ENCODE results near the gene OSMR.

Gene OSMR

GRCh38 chr5:38871790-38872551, 26.2 kb downstream of the OSMR start:
- no peak for DNase-seq (ENCODE audit: low read depth)

DNA sequence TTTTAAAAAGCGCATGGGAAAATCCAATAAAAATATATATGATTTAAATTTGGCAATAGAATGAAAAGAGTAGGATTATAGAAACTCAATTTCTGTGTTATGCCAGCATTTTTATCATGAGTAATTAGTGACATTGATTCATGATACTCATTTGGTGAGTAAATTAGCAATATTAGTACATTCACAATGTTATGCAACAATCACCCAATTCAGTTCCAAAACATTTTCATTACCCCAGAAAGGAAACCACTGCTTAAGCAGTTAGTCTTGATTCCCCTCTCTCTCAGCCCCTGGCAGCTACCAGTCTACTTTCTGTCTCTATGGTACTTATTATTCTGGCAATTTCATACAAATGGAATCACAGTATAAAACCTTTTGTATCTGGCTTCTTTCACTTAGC, 27.0 kb downstream of the OSMR start:
- DNase-seq (ENCODE audit: low read depth): no peak

DNA sequence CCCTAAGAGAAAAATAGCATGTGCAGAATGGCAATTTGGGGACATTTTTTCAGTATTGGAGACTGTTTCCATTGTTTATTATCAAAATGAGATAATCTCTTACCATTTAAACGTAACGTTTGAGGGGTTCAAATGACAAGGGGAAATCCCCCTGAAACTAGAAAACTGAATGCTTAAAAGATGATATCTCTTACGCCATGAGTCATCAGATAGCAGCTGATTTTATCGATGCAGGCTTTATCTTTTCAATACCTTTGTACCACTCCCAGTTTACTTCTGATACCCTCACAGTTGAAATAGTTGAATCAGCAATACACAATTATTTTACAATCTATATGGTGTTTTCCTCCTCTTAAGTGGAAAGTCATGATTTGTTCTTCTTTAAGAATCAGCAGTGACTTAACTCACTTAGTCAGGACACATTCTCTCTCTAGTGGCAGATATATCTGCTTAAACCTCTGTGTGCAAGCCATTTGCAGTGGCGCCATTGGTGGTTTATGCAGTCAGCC, 29.2 kb downstream of the OSMR start:
- DNase-seq (ENCODE audit: low read depth): no peak

GRCh38 chr5:38878391-38879077, 32.7 kb downstream of the OSMR start:
- DNase-seq (ENCODE audit: low read depth): no peak

- no peak for DNase-seq (ENCODE audit: low read depth)
These were observed 33.3 kb downstream of the OSMR start for GRCh38 chr5:38879078-38879460.

GRCh38 chr5:38883842-38884241, 38.0 kb downstream of the OSMR start:
- DNase-seq (ENCODE audit: low read depth): no peak

- no peak for DNase-seq (ENCODE audit: low read depth)
These were observed 39.4 kb downstream of the OSMR start for GRCh38 chr5:38885208-38885607.

DNA sequence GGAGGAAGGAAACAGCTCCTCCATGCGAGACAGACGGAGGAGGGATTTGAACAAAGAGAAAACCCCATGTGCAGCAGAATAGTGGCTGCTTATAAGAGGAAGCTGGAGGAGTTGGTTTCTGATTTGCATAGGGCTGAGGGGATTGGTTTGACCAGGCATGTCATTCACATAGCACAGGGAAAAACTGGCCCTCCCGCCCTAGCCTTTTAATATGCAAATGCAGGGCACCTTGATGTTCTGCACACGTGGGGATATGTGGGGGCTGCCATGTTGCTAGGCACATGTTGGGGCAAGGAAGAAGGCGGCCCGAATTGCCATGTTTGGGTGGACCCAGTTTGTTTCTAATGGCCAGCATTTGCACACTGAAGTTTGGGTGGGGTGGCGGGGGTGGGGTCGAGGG, 42.2 kb downstream of the OSMR start:
- DNase-seq (ENCODE audit: low read depth): no peak

DNA sequence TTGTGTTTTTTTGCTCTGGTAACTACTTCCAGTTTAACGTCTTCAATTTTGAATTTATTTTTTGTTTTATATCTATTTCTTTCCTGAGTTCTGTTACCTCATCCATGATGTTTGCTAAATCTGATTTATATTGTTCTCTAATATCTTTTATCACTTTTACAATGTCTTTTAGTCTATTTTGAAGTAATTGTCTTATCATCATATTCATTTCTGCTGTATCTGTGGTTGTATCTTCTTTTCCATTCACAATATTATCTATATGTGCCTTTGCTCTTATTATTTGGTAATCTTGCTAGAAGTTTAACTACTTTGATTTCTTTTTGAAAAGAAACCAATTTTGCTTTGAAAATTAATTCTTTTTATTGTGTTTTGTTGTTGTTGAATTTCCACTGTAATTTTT, 43.6 kb downstream of the OSMR start:
- no peak for DNase-seq (ENCODE audit: low read depth)

GRCh38 chr5:38891563-38891962, 45.8 kb downstream of the OSMR start:
- DNase-seq (ENCODE audit: low read depth): no peak

- no peak for DNase-seq (ENCODE audit: low read depth)
These were observed 46.6 kb downstream of the OSMR start for GRCh38 chr5:38892363-38892762.

GRCh38 chr5:38896760-38897159, 50.9 kb downstream of the OSMR start:
- no peak for DNase-seq (ENCODE audit: low read depth)

DNA sequence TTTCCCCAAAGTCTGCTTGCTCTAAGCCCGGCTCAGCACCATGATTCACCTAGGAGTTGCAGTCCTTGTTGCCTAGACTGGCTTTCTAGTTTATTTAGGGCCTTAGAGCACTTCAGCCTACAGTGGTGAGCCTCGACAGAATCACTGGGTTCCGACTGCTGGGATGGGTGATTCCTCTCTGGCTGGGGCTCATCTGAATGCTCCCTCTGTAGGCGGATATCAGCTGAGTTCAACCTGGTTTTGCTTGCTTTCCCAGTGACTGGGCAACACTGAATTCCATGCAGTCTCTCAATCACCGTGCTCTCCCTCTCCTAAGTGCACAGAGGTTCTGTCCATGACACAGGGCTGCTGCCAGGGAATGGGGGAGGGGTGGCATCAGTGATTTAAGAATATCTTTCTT, 54.1 kb downstream of the OSMR start:
- no peak for DNase-seq (ENCODE audit: low read depth)

GRCh38 chr5:38905516-38905915, 59.7 kb downstream of the OSMR start:
- no peak for DNase-seq (ENCODE audit: low read depth)

GRCh38 chr5:38906503-38906902, 60.7 kb downstream of the OSMR start:
- DNase-seq (ENCODE audit: low read depth): no peak

DNA sequence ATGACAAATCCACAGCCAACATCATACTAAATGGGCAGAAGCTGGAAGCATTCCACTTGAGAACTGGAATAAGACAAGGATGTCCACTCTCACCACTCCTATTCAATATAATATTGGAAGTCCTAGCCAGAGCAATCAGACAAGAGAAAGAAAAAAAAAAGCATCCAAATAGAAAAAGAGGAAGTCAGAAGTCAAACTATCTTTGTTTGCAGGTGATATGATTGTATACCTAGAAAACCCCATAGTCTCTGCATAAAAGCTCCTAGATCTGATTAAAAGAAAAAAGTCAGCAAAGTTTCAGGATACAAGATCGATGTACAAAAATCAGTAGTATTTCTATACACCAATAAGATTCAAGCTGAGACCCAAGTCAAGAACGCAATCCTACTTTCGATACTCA, 66.1 kb downstream of the OSMR start:
- DNase-seq (ENCODE audit: low read depth): no peak

GRCh38 chr5:38913714-38914113, 67.9 kb downstream of the OSMR start:
- DNase-seq (ENCODE audit: low read depth): no peak

DNA sequence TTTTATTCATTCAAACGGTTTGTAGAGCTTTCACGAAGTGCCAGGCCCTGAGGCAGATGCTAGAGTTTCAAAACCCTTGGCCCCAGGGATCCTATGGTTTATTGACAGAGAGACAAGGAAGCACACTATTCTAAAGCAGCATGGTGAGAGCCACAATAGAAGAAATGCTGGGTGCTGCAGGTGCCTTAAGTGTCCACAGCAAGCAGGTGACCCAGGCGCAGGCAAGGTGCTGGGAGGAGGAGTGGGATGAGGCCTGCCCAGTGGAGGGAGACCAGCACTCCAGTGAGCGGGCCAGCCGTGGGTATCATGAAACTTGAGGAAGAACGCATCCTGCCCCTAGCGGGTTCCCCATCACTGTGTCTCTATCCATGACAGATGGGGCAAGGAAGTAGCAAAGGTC, 71.0 kb downstream of the OSMR start:
- DNase-seq (ENCODE audit: low read depth): no peak

DNA sequence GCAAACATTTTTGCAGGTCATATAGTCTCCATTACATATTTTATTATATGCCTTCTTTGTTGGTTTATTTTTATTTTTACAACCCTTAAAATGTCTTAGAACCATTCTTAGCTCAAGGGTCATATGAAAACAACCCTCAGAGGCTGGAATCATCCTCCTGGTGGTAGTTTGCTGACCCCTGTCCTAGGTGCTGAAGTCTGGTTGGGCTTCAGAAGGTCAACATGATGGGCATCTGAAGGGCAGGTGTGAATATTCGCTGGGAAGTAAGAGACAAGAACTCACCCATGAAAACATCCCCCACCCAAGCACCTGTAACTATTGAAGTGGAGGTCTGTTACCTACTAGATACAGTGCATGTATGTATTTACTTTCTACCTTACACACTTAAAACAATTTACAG, 75.4 kb downstream of the OSMR start:
- DNase-seq (ENCODE audit: low read depth): no peak

DNA sequence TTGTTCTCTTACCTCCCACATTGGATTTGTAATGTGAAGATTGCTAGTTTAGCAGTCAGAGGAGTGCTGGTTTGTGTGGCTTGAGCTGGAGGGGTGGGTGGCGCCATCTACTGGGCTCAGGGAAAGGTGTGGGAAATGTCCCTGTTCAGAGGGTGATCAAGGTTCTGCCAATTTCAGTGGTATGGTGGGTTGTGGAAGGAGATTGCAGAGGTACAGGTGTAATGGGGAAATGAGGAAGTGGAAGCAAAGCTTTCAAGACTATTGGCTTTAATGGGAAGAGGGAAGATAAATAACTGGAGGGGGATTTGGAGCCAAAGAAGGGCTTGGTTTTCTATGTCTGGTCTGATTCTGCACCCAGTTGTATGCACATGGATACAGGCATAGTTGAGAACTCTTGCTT, 76.4 kb downstream of the OSMR start:
- DNase-seq (ENCODE audit: low read depth): peak; percentile 14

GRCh38 chr5:38923661-38924451, 78.0 kb downstream of the OSMR start:
- DNase-seq (ENCODE audit: low read depth): no peak

GRCh38 chr5:38925154-38925925, 79.5 kb downstream of the OSMR start:
- no peak for DNase-seq (ENCODE audit: low read depth)
